Measurements from ENCODE around the gene KCNJ12.

KCNJ12 gene

DNA sequence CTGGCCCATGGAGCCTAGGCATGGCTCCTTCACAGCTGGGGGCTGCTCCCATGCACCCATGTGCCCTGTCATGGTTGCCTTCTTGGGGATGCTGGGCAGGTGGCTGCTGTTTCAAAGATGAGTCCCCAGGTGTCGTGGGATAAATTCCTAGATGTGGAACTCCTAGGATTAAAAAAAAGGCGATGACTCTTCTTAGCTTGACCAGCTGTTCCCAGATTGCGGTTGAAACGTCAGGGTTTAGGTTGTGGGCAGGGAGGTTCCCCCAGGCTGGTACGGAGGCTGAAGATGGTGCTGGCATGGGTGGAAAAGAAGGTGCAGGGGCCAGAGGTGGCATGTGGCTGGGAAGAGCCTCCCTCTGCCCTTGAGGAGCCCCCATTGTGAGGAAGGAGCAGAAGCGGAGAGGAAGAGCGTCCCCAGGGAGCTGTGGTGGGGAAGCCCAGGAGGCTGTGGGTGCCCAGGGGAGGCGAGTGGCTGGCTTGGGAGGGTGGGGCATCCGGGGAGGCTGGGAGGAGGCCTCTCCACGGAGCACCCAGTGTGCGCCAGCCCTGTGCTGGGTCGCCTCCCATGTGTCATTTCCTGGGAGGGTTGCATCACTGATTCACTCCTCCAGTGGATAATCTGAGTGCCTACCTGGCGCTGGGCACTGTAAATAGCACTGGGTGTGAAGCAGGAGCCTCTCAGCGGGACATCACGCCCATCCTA, 7.5 kb upstream of the KCNJ12 start:
- no peak for DNase-seq

DNA sequence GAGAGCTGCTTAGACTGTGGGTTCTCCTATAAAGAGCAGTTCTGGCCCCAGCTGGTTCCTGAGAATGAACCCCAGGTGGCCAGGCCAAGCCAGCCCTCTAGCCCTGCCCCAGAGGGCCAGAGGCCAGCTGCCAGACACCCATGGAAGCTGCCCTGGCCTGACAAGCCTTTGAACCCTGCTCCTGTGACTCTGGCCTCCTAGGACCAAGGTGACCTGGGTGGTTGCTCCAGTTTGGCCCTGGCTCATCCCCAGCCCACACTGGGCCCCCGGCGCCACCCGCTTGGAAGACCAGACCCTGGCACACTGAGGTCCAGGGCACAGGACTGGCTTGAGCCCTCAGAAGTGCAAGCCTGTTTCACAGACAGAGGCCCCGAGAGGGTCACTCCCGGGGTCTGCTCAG, 6.8 kb upstream of the KCNJ12 start:
- no peak for DNase-seq

DNA sequence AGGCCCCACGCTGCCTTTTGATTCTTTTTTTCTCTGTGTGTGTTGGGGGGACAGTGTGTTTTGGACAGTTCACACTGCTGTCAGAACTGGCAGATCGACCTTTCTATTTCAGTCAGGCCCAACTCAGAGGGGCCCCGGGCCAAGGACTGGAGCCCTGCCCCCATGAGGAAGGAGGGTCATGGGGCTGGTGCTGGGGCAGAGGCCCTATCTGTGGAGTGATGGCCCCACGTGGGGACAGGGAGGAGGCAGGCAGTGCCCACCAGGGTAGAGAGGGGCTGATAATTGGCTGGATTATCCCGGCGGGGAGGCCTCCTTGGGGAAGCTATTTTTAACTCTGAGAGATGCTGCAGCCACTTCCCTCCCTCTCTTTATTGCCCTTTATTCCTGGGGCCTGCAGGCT, 5.7 kb upstream of the KCNJ12 start:
- no peak for DNase-seq

DNA sequence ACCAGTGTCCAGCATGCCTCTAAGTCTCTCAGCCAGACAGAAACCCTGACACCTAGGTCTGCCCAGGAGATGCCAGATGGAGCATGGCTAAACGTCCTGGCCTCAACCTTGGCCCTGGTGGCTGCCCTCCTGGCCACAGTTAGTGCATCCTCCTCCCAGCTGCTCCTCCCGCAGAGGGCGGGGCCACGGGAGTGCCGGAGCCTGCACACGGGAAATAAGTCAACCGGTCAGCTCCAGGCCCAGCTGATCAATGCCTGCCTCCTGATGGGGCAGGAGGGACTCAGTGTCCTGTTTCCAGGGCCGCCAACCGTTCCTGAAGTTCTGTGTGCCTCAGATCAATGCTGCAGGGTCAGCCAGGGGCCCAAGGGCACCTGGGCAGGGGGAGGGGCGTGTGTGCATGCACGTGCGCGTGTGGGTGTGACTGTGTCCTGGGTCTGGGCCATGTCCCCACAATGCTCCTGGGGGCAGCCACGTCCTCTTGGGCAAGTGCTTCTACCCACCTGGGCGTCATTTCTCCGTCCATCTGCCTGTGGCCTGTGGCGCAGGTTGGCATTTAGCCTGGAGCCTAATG, 4.6 kb upstream of the KCNJ12 start:
- no peak for DNase-seq

DNA sequence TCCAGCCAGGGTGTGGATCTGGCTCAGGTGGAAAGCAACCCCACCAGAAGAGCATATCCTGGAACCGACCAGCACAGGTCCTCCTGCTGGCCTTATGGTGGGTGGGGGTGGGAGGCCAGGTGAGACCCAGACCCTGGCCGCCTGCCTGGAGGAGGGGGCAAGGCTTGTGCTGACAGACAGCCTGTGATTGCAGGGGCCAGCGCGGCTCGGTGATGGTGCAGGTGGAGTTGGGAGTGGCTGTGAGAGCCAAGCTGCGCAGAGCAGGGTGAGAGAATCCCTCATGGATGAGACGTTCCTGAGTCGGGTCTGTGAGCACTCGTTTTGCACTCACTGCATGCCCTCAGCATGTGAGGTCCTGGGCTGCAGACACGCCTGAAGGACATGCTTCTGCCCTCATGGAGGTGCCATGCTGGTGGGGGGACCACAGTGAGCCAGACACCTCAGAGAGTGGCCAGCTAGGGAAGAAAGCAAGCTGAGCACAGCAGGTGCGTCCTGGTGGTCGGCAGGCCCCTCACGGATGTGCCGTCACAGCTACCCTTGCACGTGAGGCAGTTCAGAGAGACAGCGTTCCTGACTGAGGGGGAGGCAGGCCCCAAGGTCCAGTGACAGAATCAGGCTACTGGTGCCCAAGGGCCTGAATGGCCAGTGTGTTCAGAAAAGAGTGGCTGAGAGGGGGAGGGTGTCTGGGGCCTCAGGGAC, 3.8 kb upstream of the KCNJ12 start:
- no peak for DNase-seq

DNA sequence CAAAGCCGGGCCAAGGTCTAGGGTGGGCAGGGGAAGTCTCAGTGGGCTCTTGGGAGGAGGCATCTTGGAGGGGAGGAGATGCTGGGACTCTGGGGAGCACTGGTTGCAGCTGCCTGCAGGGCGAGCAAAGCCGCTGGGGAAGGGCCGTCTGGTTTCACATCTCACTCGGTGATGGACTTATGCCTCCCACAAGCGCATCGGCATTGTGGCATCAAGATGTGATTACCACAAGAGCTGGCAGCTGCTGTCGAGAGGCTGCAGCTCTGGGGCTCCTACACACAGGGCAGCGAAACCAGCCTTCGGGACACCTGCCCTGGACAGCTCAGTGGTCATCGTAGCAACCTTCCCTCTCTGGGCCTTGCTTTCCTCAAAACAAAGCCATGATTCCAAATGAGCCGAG, 3.1 kb upstream of the KCNJ12 start:
- no peak for DNase-seq

DNA sequence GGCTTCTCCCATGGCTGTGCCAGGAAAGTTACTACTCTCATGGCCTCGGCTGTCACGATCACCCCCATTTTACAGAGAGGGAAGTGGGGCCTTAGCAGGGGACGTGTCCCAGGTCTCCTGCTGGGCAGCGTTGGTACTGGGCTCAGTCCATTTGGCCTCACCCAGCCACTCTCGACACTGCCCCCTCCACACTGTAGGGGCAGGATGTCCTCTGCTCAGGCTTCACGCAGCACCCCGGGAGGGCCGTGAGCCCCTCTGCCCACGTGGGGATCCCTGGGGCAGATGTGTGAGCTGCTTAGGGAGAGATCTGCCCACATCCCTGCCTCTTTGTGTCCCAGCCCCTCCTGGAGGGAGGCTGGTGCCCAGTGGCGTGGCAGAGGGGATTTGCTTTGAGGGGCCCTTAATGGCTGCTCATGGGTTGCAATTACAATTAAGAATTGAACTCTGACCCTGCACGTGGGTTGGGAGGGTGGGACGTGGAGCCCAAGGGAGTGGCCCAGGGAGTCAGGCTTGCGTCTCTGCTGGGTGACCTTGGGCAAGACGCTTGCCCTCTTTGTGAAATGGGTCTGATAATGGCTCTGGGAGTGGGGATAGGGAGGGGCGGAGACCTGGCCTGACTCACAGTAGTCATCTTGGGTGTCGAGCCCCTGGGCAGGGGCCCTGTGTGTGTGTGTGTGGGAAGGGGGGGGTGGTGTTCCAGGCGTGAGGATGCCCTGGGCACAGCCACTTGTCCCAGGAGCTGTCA, 2.3 kb upstream of the KCNJ12 start:
- DNase-seq, result no peak

DNA sequence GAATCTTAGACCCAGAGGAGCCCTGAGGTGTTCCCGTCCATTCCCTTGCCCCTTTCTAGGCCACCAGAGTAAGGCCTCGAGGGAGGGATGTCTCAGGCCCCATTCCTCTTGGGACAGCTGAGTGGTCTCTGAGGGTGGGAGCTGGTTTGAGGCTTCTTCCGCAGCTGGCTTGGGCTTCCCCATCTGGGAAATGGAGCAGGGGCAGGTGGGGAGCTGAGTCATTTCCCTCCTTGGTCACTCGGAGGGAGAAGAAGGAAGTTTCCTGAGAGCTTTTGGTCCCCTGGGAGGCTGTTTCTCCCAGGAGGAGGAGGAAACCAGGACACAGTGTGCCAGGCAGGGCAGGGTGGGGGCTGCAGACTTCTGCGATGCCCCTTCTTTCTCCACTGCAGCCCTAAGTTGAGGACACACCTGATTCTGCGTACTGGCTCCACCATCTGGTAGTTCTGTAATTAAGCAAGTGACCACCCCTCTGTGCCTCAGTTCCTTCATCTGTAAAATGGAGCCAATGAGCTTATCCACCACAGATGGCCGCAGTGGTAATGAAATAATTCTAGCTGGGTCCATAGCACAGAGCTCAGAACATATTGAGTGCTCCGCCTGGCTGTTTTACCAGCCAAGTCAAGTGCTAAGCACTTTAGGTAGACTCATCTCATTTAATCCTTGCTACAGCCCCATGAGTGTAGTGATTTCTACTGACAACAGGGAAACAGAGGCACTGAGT, 1.6 kb upstream of the KCNJ12 start:
- no peak for DNase-seq

DNA sequence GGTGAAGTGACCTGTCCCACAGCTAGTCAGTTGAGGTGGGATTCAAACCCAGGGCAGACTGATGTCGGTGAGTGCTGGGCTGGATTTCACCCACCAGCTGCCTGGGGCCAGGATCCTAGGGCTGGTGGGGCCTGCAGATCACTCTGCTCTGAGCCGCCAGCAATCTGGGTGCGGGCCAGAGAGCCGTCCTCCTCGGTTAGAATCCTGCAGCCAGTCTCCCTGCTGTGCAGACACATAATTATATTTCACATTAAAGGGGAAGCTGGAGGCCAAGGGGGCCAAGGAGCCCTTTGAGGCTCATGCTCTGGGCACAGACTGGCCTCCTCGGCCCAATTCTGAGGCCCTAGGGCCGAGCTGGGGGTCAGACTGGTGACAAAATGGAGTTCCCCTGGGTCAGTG, 996 bp upstream of the KCNJ12 start:
- DNase-seq, result no peak

DNA sequence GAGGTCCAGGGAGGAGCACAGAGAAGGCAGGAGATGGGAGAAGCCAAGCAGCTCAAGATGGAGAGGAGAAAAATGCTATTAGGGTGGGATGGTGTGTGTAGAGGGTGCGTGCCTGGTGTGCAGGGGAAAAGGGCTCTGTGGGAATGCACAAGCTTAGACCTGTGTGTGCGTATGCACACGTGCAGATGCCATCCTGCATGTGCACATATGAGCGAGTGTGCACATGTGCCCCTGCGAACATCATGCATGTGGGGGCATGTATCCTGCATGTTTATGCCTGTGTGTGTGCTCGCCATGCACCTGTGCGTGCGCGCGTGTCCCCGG, 438 bp upstream of the KCNJ12 start:
- DNase-seq, result no peak

DNA sequence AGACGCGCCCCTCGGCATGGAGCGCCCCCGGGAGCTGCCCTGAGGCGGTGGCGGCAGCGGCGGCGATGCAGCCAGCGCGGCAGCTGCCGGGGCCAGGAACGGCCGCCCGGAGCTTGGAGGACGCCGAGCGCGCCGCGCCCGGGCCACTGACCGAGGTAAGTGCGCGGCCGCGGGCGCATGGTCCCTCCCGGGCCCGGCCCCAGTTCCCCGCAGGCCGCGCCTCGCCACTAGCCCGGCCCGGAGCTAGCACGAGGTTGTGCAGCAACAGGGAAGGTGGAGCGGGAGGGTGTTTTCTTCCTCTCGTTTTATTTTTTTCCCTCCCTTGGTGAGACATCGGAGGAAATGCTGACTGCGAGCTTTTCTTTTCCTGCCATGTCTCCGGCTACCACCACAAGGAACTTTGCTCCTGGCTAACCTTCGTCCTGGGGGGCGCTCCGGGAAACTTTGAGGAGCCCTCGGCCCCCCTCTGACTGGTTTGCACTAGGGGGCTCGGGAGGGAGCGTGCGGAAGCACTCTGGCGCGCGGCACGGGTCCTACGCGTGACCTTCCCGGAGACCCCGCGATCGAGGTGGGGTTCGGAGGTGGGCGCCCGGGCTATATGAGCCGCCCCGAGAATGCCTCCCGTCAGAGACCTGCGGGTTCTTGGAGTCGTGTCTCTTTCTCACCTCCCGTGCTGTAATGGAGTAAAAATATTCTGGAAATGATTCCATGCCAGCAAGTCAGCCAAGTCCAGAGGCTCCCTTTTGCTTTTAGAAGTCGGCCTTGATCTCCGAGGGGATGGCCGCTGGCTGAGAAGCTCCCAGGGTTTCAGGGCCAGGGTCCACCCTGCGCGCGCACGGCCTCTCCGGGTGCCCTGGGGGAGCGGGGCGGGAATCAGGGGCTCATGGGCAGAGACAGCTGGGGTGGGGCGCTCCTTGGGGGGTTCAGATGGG, 868 bp downstream of the KCNJ12 start:
- DNase-seq, result no peak

DNA sequence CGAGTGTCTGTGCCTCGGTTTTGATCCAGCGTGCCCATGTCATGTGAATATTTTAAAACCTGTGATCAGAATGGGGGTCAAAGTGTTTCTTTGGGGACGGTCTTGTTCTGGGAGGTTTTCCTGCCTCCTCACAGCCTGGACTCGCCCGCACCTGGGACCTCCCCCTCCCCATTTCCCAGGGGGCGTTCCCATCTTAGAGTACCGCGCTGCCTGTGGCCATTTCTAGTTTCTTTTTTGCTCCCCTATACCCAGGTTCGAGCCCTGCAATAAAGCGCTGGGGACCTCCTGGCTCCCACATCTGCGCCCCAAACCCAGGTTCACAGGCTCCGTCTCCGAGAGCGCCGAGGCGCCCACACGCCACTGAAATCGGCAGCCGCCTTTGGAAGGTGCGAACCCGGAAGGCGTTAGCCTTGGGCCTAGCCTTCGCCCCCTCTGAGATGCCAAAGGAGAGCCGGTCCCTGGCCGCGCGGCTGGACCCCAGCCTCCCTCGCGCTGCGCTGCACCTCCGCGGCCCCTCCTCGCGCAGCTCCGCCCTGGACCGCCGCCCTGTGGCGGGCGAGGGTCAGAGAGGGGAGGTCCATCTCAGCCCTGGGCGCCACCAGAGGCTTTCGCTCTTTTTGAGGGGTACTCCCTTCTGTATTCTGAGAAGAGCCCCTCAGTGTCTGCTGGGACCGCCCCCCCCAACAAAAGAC, 1.7 kb downstream of the KCNJ12 start:
- no peak for DNase-seq

DNA sequence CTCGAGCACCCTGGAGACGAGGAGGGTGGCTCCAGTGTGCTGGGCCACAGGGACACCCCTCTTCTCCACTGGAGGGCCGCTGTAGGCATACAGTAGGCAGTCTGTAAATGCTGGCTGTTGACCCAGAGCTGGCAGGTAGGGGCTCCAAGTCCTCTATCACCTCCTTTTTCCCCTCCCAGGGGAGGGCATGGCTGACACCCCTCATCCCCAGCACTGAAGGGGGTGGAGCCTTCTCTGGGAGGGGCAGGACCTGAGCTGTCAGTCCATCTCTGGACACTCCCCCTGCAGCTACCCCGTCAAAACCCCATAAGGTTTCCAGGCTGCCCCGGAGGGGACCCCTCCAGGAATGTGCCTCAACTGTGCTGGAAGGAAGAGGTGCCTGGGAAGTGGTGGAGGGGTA, 2.4 kb downstream of the KCNJ12 start:
- no peak for DNase-seq

DNA sequence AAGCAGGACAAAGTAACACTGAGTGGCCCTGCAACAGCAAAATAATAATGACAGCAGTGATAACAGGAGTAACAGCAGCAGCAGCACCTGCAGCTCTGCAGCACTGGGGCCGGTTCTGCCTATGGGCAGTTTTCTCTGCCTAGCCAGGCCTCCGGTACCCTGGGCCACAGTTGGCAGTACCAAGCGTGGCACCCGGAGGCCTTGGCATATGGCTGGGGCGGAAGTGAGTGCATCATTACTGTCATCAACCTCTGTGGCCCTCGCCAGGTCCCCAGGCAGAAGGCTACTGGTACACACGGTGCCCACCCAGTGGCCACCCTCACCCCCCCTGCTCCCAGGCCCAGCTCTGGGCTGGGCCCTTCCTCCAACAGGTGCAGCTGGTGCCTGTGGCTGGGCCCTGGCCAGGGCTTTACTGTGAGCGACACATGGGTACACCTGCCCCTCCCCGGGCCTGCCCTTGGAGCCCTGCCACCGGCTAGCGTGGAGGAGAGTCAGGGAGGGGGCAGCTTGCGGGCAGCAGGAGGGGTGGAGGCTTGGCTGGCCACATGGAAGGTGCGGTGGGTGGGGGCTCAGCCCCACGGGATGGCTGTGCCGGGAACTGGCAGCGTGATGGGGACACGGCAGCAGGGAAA, 3.0 kb downstream of the KCNJ12 start:
- DNase-seq, result no peak

DNA sequence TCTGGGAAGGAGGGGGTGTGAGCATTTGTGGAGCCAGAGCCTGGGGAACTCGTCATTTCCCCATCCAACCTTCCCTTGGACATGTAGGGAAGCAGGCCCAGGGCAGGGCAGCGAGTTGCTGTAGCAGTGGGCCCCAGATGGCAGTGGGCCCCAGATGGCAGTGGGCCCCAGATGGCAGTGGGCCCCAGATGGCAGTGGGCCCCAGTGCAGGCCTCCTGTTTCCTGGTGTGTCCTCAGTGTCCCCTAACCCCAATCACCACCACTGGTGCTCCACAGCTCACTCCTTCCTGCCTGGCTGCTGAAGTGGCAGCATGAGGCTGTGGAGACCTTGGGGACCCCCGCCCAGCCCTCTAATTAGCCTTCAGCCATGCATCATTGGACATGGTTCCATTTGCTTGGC, 4.5 kb downstream of the KCNJ12 start:
- no peak for DNase-seq

DNA sequence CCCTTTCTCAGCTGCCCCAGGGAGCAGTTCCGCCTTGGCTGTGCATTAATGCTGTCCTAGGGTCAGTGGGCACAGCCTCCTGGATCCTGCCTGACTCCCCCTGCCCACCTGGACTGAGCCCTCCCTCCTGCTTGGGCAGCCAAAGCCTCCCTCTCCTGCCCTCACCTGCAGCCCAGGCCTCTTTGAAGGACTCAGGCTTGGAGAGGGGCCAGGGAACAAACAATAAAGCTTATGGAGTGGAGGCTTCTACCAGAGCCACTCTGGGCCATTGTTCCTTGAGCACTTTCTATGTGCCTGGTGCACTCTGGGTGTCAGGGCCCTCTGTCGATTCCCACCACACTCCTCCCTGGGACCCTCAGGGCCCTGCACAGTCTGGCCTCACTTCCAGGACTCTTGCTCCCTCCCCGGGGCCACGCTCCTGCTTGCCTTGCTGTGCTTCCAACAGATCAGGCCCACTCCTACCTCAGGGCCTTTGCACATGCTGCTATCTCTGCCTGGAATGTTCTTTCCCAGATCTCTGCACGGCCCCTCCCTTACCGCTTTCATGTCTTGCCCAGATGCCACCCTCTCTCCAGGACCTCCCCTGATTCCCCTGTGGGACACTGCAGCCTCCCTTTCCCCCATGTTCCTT, 5.0 kb downstream of the KCNJ12 start:
- no peak for DNase-seq

DNA sequence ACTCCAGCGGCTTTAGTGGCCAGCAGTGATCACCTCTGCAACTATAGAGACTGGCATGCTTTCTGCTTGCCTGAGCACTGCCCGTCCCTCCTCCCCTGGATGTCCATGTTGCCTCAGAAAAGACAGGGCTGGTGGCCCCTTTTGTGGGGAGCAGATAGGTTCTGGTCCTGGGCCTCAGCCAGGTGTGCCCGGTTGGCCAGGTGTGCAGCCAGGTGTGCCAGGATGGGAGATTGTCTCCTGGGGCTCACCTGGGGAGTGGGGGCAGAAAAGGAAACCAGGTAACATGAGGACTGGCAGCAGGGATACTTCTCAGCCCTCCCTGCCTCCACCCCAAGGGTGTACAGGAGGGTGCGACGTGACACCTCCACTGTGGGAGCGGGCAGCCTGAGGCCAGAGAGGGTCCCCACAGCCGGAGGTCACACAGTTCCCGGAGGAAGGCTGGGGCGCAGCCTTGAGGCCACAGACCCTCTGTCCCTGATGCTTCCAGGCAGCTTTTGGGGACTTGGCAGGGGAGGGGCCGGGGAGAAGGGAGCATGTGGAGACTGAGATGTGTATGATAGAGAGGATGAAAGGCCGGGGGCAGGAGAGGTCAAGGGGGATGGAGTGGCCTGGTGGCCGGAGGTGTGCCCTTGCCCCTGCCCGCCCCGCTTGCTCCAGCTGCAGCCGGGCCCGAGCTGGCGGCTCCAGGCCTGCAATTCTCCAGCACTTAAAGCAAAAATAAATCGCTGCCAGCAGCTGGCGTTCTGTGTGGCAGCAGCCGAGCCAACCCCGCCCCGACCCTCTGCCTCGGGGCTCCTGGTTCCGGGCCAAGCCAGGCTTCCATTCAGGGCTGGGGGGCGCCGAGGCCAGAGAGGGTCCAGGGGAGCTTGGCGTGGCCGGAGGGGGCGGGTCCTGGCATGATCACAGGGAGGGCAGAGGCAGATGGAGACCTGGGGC, 6.7 kb downstream of the KCNJ12 start:
- no peak for DNase-seq

DNA sequence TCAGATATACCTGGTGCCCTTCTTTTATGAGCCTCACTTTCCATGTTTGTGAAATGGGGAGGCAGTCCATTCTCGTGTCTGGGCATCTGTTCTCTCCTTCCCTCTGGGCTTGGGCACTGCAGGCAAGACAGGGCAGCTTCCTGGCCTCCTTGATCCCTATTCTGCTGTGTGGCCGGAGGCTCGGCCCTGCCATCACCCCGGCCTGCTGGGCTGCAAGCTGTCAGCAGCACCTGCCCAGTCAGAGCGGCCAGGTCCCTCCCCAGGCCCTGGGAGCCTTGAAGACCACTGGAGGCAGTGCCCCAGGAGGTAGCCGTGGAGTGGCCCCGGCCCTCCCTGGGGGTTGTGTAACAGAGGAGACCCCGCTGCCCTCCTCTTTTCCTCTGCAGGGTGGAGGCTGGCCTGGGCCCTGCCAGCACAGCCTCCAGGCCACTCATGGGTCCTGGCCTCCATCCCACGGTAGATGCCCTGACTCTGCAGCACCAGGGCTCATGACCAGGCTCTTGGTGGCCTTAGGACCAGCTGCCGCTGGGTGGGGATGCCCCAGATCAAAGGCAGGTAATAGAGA, 9.2 kb downstream of the KCNJ12 start:
- no peak for DNase-seq

DNA sequence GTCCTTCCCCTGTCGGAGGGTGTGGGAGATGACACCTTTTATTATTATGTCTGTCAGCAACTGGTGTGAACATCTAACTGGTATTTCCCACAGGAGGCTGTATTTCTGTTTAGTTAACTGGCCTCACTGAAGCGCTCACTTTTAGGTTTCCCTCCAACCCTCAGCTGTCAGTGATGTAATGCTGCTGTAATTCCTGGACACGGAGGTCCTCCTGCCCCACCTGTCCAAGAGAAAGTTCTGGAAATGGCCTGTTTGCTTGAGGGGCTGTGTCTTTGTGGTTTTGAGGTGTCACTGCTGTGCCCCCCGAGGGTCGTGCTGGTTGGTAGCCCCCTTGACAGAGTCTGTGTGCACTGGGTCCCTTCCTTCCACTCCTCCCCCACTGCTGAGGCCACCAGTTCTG, 11.5 kb downstream of the KCNJ12 start:
- no peak for DNase-seq

All from activated T-cell treated with anti-CD3 and anti-CD28 coated beads for 4 hours (primary cell).